Measurements from ENCODE around the gene EVC2. TPM values are rescaled to one million over a fixed set of nuclear protein-coding genes. Genes with fewer than 3 reads are reported as not detected.

EVC2 gene
- total and polyA plus RNA-seq, 5 experiments from 2014 or later: 0.11 to 0.20 TPM; not detected in 3

DNA sequence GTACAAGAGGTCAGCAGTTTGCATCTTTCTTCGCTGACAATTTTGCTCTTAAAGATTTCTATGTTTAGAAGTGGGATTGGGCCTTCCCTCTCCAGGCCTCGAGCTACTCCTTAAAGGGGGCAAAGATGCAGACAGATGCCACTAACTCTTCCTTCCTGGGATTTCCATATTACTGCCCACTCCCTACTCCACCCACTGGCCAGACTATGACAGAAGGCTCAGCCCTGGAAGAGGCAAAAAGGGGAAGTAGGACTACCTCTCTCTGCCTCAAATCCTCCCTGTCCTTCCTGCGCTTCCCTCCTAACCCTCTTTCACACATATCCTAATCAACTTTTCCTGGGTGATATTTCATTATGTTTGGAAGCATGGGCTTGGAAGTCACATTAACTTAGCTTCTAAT, 58.3 kb downstream of the EVC2 start:
- Mint-ChIP-seq H3K4me1 (no peaks in the 10 kb centered on the region), H3K27ac (no peak overlapping the region), H3K36me3 (no peaks in the 10 kb centered on the region), H3K27me3 (peaks cover 0 to 10% (median 0%) of the 10 kb centered on the region in 5 donors), H3K4me3 (no peak overlapping the region), H3K9me3 (peaks cover 0 to 7% (median 0%) of the 10 kb centered on the region in 9 donors)
- POLR2A ChIA-PET: no interaction called here
- ATAC-seq: no peak
- DNase-seq: no peak

DNA sequence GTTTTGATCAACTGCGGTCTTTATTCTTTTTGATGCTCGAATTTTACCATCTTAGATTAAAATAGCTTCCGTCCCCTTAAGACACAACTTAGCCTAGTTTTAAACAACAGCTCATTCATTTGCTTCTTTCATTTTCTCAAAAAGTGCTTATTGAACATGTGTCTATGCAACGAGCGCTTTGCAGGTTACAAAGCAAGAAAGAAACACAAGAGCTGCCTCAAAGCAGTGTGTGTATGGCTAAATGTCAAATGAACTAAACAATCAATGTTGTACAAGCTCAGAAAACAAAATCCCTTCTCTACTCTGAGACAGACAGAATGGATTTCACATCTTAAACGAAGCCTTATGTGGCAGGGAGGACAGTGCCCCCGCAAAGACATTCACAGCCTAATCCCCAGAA, 61.0 kb downstream of the EVC2 start:
- H3K4me3 Mint-ChIP-seq: no peak overlapping the region
- no peaks in the 10 kb centered on the region for H3K36me3 Mint-ChIP-seq
- peaks cover 0 to 9% (median 0%) of the 10 kb centered on the region in 9 donors for H3K9me3 Mint-ChIP-seq
- DNase-seq: no peak
- ATAC-seq: no peak
- POLR2A ChIA-PET: no interaction called here
- H3K27ac Mint-ChIP-seq: no peak overlapping the region
- H3K27me3 Mint-ChIP-seq: peaks cover 0 to 10% (median 0%) of the 10 kb centered on the region in 5 donors
- H3K4me1 Mint-ChIP-seq: no peaks in the 10 kb centered on the region

DNA sequence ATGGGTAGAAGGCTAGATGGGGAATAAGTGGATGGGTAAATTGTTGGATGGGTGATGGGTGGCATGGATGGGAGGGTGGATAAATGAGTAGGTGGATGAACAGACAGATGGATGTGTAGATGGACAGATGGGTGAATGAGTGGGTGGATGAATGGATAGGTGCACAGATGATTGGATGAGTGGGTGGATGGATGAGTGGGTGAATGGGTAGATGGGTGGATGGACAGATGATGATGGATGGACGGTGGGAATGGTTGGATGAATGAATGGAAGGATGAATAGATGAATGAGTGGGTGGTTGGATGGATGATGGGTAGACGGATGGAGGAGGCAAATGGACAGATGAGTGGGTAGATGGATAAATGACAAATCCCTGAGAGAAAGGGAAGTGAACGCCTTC, 68.3 kb downstream of the EVC2 start:
- Mint-ChIP-seq H3K27ac (peak overlapping the region in 1 of 10 donors; percentile 50), H3K36me3 (peaks cover 0 to 2% (median 0%) of the 10 kb centered on the region in 3 donors), H3K4me3 (no peak overlapping the region), H3K27me3 (peaks cover 0 to 3% (median 0%) of the 10 kb centered on the region in 5 donors), H3K4me1 (no peaks in the 10 kb centered on the region), H3K9me3 (peaks cover 0 to 19% (median 0%) of the 10 kb centered on the region in 9 donors)
- POLR2A ChIA-PET: no interaction called here
- DNase-seq (no peak), ATAC-seq (no peak)

DNA sequence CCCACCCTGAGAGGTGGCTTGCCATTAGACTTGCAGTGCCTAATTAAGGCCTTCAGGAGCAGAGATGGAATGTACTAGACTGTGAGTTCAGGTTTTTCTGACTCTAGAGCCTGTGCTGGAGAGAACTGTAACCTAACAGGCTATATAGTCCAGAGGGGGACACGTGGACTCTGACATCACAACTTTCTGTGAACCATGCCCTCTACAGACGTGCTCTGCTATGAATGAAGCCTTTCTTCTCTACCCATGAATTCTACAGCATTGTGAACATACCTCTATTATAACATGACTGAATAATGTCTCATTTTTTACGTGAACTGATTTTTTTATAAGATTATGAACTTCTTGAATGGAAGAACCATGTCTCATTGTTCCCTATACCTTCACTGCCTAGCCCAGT, 68.8 kb downstream of the EVC2 start:
- no peak overlapping the region for H3K27ac Mint-ChIP-seq
- no peak for ATAC-seq
- POLR2A ChIA-PET: no interaction called here
- H3K36me3 Mint-ChIP-seq: peaks cover 0 to 2% (median 0%) of the 10 kb centered on the region in 3 donors
- no peak for DNase-seq
- H3K4me3 Mint-ChIP-seq: no peak overlapping the region
- H3K27me3 Mint-ChIP-seq: peaks cover 0 to 3% (median 0%) of the 10 kb centered on the region in 5 donors
- no peaks in the 10 kb centered on the region for H3K4me1 Mint-ChIP-seq
- peaks cover 0 to 16% (median 0%) of the 10 kb centered on the region in 9 donors for H3K9me3 Mint-ChIP-seq

DNA sequence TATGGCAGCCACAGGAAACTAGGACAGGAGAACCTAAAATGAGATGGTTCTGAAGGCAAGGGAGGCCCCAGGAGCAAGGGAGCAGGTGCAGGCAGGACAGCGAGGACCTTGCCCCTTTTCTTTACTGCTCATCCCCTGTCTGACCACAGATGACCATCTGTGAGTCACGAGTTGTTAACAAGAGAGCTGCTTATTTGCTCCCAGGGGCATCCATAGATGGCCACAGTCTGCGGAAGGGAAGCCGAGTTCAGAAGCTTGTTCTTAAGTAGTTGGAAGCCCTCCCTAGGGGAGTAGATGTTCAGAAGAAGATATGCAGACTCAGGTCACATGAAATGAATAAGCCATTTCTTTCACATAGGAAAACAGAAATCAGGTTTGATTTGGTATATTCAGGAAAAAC, 69.4 kb downstream of the EVC2 start:
- peaks cover 0 to 16% (median 0%) of the 10 kb centered on the region in 9 donors for H3K9me3 Mint-ChIP-seq
- no peak for ATAC-seq
- POLR2A ChIA-PET: no interaction called here
- H3K36me3 Mint-ChIP-seq: peaks cover 0 to 2% (median 0%) of the 10 kb centered on the region in 3 donors
- H3K4me1 Mint-ChIP-seq: no peaks in the 10 kb centered on the region
- peaks cover 0 to 3% (median 0%) of the 10 kb centered on the region in 5 donors for H3K27me3 Mint-ChIP-seq
- no peak overlapping the region for H3K4me3 Mint-ChIP-seq
- H3K27ac Mint-ChIP-seq: no peak overlapping the region
- no peak for DNase-seq

DNA sequence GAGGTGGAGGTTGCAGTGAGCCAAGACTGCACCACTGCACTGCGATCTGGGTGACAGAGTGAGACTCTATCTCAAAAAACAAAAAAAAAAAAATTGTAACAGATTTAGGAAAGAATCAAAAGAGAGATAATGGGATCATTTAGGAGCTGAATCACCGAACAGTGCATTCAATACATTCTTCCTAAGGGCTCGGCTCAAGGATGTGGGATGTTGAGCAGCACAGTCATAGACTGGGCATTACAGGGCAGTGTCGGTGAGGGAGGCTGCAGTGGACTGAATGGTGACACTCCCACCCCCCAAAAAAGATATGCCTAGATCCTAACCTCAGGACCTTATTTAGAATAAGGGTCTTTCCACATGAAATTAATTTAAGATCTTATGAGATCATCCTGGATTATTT, 70.0 kb downstream of the EVC2 start:
- ATAC-seq: no peak
- Mint-ChIP-seq H3K9me3 (peaks cover 0 to 16% (median 0%) of the 10 kb centered on the region in 9 donors), H3K4me3 (no peak overlapping the region), H3K27ac (no peak overlapping the region), H3K36me3 (peaks cover 0 to 2% (median 0%) of the 10 kb centered on the region in 3 donors), H3K4me1 (no peaks in the 10 kb centered on the region), H3K27me3 (peaks cover 0 to 3% (median 0%) of the 10 kb centered on the region in 5 donors)
- POLR2A ChIA-PET: no interaction called here
- no peak for DNase-seq

DNA sequence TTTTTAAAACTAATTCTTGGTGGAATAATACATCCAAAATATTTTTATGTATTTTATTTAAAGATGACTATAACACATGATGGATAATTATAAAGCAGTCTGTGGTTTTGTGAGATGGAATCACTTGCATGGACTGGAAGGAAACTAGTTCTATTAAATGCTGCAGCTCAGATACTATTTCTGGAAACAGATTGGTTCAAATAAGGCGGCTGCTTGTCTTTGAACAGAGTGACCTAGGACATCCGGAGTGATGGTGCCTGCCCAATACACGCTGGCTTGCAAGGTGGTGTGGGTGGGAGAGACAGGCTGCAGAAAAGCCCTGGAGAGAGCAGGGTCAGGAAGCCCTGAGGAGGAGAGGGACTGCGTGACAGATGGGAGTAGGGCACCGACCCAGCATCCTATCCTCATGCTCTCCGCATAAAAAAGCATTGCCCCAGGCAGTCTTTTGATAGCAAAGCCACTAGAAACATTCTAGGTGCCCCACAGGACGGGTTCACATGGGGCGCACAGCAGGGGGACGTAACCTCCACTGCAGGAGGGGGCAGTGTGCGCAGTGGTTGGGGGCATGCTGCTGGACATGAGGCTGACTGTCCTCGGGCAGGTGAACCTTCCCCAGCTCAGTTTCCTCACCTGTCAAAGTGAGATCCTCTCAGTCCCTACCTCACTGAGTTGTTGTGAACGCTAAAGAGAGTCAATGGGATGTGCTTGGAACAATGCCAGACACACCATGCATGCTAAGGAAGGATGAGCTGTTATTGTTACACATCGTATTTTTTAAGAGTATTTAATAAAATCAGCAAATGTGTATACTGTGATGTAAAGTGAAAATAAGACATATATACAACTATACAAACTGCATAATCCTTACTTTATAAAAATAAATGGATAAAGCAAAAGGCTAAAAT, 71.3 kb downstream of the EVC2 start:
- no peaks in the 10 kb centered on the region for H3K4me1 Mint-ChIP-seq
- DNase-seq: no peak
- POLR2A ChIA-PET: no interaction called here
- H3K27ac Mint-ChIP-seq: no peak overlapping the region
- peaks cover 0 to 3% (median 0%) of the 10 kb centered on the region in 5 donors for H3K27me3 Mint-ChIP-seq
- no peak for ATAC-seq
- peaks cover 0 to 16% (median 0%) of the 10 kb centered on the region in 9 donors for H3K9me3 Mint-ChIP-seq
- H3K36me3 Mint-ChIP-seq: peaks cover 0 to 2% (median 0%) of the 10 kb centered on the region in 3 donors
- H3K4me3 Mint-ChIP-seq: no peak overlapping the region

DNA sequence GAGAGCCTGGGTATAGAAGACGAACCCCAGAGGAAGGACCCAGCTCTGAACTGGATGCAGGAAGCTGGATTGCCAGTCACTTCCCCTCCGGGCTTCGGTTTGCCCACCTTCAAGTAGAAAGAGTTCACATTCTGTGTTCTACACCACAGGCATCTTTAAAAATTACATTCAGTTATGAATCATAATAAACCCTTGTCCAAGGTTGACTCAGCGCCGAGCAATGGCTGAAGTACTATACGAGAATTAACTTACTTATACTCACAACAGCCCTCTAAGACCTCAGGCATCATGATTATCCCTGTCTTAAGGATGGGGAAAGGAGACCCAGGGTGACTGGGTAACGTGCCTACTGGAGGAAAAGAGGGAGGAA, 72.5 kb downstream of the EVC2 start:
- peaks cover 0 to 2% (median 0%) of the 10 kb centered on the region in 3 donors for H3K36me3 Mint-ChIP-seq
- peaks cover 0 to 14% (median 0%) of the 10 kb centered on the region in 9 donors for H3K9me3 Mint-ChIP-seq
- peaks cover 0 to 3% (median 0%) of the 10 kb centered on the region in 5 donors for H3K27me3 Mint-ChIP-seq
- ATAC-seq (no peak), DNase-seq (no peak)
- H3K4me1 Mint-ChIP-seq: no peaks in the 10 kb centered on the region
- POLR2A ChIA-PET: no interaction called here
- H3K4me3 Mint-ChIP-seq: no peak overlapping the region
- no peak overlapping the region for H3K27ac Mint-ChIP-seq

DNA sequence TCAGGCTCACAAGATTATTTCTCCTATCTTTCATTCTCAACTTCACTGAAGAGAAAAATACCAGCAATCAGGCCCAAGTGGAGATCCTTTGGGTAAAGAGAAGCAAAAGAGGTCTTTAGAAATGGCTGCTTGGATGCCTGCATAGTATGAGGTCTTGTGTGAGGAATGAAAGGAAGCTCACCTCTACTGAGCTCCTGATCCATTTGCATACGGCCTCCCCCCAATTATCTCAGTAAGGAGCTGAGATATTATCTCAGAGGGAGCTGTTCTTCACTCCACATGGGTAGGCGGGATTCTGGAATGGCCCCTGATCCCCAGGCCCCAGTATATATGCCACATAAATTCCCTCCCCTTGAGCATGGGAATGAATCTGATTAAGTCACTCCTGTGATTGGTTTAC, 75.8 kb downstream of the EVC2 start:
- H3K4me1 Mint-ChIP-seq: no peaks in the 10 kb centered on the region
- POLR2A ChIA-PET: no interaction called here
- no peak overlapping the region for H3K27ac Mint-ChIP-seq
- DNase-seq (no peak), ATAC-seq (no peak)
- H3K36me3 Mint-ChIP-seq: no peaks in the 10 kb centered on the region
- peaks cover 0 to 1% (median 0%) of the 10 kb centered on the region in 9 donors for H3K9me3 Mint-ChIP-seq
- peaks cover 0 to 3% (median 0%) of the 10 kb centered on the region in 5 donors for H3K27me3 Mint-ChIP-seq
- no peak overlapping the region for H3K4me3 Mint-ChIP-seq

DNA sequence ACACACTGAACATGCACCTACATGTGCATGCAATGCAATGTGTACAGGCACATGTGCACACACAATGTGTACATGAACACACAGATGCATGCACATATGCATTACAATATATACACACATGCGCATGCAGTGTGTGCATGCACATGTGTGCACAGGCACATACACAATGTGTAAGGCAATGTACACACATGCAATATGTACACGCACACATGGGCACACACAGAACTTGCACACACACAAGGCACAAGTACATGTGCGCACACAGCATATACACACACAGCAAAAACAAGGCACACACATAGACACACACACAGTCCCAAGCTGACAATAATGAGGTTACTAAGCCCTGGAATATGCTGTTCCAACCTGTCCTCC, 76.3 kb downstream of the EVC2 start:
- no peak for ATAC-seq
- no peaks in the 10 kb centered on the region for H3K36me3 Mint-ChIP-seq
- peaks cover 0 to 3% (median 0%) of the 10 kb centered on the region in 5 donors for H3K27me3 Mint-ChIP-seq
- no peak overlapping the region for H3K4me3 Mint-ChIP-seq
- peaks cover 0 to 1% (median 0%) of the 10 kb centered on the region in 9 donors for H3K9me3 Mint-ChIP-seq
- DNase-seq: no peak
- H3K27ac Mint-ChIP-seq: no peak overlapping the region
- no peaks in the 10 kb centered on the region for H3K4me1 Mint-ChIP-seq
- POLR2A ChIA-PET: no interaction called here

DNA sequence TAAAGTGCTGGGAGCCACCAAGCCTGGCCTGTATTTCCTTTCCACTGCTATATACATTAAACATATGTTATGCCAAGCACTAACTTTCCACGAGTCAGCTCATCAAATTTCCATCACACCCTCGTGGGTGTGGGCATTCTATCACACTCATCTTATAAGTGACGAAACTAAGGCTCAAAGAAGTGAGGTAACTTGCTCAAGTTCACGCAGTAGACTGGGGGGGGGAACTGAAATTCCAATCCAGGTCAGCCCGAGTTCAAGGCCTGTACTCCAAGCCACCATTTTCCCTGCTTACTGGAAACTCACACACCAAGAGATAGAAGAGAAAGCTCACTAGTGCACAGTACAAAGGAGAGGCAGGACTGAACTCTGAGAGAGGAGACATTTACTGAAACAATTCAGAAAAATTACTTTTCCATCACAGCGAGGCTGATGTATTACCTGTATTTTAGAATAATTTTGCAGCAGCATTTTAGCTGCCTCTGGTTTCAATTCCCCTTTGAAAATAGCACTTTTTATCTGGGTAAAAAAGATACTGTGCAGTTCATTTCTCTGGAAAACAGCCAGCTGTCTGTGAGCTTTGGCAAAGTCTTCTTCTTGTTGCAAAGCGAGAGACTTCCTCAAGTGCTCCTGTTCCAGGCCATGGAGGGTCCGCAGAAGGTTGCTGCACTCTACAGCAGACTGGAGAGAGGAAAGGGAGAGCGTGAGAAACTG, 76.8 kb downstream of the EVC2 start:
- POLR2A ChIA-PET: no interaction called here
- H3K9me3 Mint-ChIP-seq: peaks cover 0 to 1% (median 0%) of the 10 kb centered on the region in 9 donors
- ATAC-seq (no peak), DNase-seq (no peak)
- no peaks in the 10 kb centered on the region for H3K27me3 Mint-ChIP-seq
- H3K4me3 Mint-ChIP-seq: no peak overlapping the region
- H3K4me1 Mint-ChIP-seq: no peaks in the 10 kb centered on the region
- no peak overlapping the region for H3K27ac Mint-ChIP-seq
- H3K36me3 Mint-ChIP-seq: no peaks in the 10 kb centered on the region

DNA sequence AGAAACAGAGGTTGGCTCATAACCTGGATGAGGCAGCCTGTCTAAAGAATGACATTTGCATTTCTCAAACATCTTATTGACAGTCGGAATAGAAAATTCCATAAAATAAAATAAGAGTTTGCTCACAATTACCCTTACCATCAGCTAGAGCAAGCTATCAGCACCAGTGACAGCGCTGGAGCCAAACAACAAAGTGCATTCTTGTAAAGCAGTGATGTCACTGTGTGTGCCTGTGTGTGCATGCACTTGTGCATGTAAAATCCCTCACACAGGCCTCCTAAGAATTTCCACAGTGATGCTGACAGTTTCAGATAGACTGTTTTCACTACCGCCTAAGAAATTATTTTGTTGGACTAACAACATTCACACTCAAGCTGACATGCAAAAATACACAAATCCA, 77.6 kb downstream of the EVC2 start:
- H3K36me3 Mint-ChIP-seq: no peaks in the 10 kb centered on the region
- H3K4me1 Mint-ChIP-seq: no peaks in the 10 kb centered on the region
- POLR2A ChIA-PET: no interaction called here

DNA sequence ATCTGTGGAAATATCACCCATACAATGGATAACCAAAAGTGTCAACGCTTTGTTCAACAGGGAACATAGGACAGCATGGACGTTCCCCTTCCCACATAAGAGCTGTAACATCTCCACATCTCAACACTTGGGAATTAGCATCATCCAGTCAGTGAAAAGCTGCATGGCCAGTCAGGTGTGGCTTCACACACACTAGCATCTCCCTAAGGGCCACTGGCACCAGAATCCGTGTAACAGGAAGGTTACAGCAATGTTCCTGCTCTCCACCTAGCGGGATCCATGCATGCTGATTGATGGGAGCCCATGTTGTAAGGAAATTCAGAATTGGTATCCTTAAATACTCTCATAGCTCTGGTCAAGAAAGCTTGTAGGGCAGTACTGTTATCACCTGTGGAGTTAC, 78.8 kb downstream of the EVC2 start:
- peaks cover 0 to 3% (median 0%) of the 10 kb centered on the region in 5 donors for H3K27me3 Mint-ChIP-seq
- POLR2A ChIA-PET: no interaction called here
- H3K9me3 Mint-ChIP-seq: peaks cover 0 to 6% (median 1%) of the 10 kb centered on the region in 9 donors
- H3K36me3 Mint-ChIP-seq: no peaks in the 10 kb centered on the region
- DNase-seq (no peak), ATAC-seq (no peak)
- no peak overlapping the region for H3K27ac Mint-ChIP-seq
- H3K4me3 Mint-ChIP-seq: no peak overlapping the region
- H3K4me1 Mint-ChIP-seq: no peaks in the 10 kb centered on the region

More for the DNA sequence above, 77.6 kb downstream of the EVC2 start:
- DNase-seq (no peak), ATAC-seq (no peak)
- Mint-ChIP-seq H3K27ac (no peak overlapping the region), H3K27me3 (peaks cover 0 to 3% (median 0%) of the 10 kb centered on the region in 5 donors), H3K4me3 (no peak overlapping the region), H3K9me3 (peaks cover 0 to 4% (median 0%) of the 10 kb centered on the region in 9 donors)
